Astrocyte (in vitro differentiated cells and primary cell): ENCODE data around the gene ALOX12B. TPM values are rescaled to one million over a fixed set of nuclear protein-coding genes. Genes with fewer than 3 reads are reported as not detected.
"Not testable (repeated sequence)": the region's sequence is repeated elsewhere in the genome, so short reads cannot be mapped to it uniquely, and the experiment has no call there.

Experiments
- DNase-seq: peaks from one replicate; pipeline ENCODE4 v3.0.0-alpha.2; 2010; ENCODE audit warnings: low read depth
- FAIRE-seq: peaks from 2 replicates; lab custom pipeline; 2011; peaks lifted over from hg19 to GRCh38; lab: Jason Lieb, UNC
- H2AFZ ChIP-seq: 2 replicates; pipeline ENCODE4 v1.6.0; 2012; ENCODE audit warnings: low read depth, low read length, inconsistent platforms
- H3K27ac ChIP-seq: 2 replicates; pipeline ENCODE4 v1.5.1; 2011; ENCODE audit warnings: low read depth, low read length, inconsistent platforms
- H3K27me3 ChIP-seq: 2 replicates; pipeline ENCODE4 v1.6.0; 2011; ENCODE audit warnings: low read length, inconsistent platforms; ENCODE audit not compliant: insufficient read depth
- H3K36me3 ChIP-seq: 2 replicates; pipeline ENCODE4 v1.5.1; 2011; ENCODE audit warnings: low read length, inconsistent platforms; ENCODE audit not compliant: insufficient read depth
- H3K4me1 ChIP-seq: 2 replicates; pipeline ENCODE4 v1.5.1; 2011; ENCODE audit warnings: low read length, inconsistent platforms; ENCODE audit not compliant: insufficient read depth
- H3K4me2 ChIP-seq: 2 replicates; pipeline ENCODE4 v1.6.0; 2012; ENCODE audit warnings: low read length, inconsistent platforms
- H3K4me3 ChIP-seq: 2 replicates; pipeline ENCODE4 v1.5.1; 2011; ENCODE audit warnings: low read depth, mild to moderate bottlenecking, low read length, inconsistent platforms; ENCODE audit not compliant: insufficient read depth
- H3K79me2 ChIP-seq: 2 replicates; pipeline ENCODE4 v1.6.0; 2012; ENCODE audit warnings: mild to moderate bottlenecking, low read length, inconsistent platforms; ENCODE audit not compliant: insufficient read depth
- H3K9ac ChIP-seq: 2 replicates; pipeline ENCODE4 v1.6.0; 2012; ENCODE audit warnings: mild to moderate bottlenecking, low read length, inconsistent platforms
- H3K9me3 ChIP-seq: 2 replicates; pipeline ENCODE4 v1.5.1; 2012; ENCODE audit warnings: low read depth, mild to moderate bottlenecking, low read length, inconsistent platforms; ENCODE audit not compliant: insufficient read depth
- H4K20me1 ChIP-seq: 2 replicates; pipeline ENCODE4 v1.6.0; 2012; ENCODE audit warnings: low read length, inconsistent platforms; ENCODE audit not compliant: insufficient read depth
- H3K27ac Mint-ChIP-seq: one replicate; pipeline ENCODE4 v1.8.0; 2021; ENCODE audit warnings: mild to moderate bottlenecking, mixed read lengths; ENCODE audit not compliant: unreplicated experiment
- H3K27me3 Mint-ChIP-seq: one replicate; pipeline ENCODE4 v1.8.0; 2021; ENCODE audit warnings: low read depth, mixed read lengths; ENCODE audit not compliant: unreplicated experiment
- H3K36me3 Mint-ChIP-seq: one replicate; pipeline ENCODE4 v1.8.0; 2021; ENCODE audit warnings: low read depth, mixed read lengths; ENCODE audit not compliant: unreplicated experiment
- H3K4me1 Mint-ChIP-seq: one replicate; pipeline ENCODE4 v1.8.0; 2021; ENCODE audit warnings: low read depth, mixed read lengths; ENCODE audit not compliant: unreplicated experiment
- H3K4me3 Mint-ChIP-seq: one replicate; pipeline ENCODE4 v1.8.0; 2021; ENCODE audit warnings: mild to moderate bottlenecking, moderate library complexity, mixed read lengths; ENCODE audit not compliant: unreplicated experiment
- H3K9me3 Mint-ChIP-seq: one replicate; pipeline ENCODE4 v1.8.0; 2021; ENCODE audit warnings: mild to moderate bottlenecking, mixed read lengths; ENCODE audit not compliant: unreplicated experiment
- CTCF ChIP-seq: IDR thresholded peaks from 2 replicates; pipeline ENCODE4 v1.5.1; 2011; ENCODE audit warnings: low read depth, mild to moderate bottlenecking, inconsistent platforms, low read length, moderate library complexity; ENCODE audit not compliant: insufficient read depth
- EZH2 ChIP-seq: IDR thresholded peaks from 2 replicates; pipeline ENCODE4 v1.6.1; 2012; ENCODE audit warnings: mild to moderate bottlenecking, low read length, inconsistent platforms; ENCODE audit not compliant: insufficient read depth
- total RNA-seq: library from RNA; stranded (reverse); gene quantifications from 2 replicates; pipeline ENCODE4 v1.2.1, GENCODE V29; 2021

Gene ALOX12B
- total RNA-seq, 1 donor from 2014 or later, result not detected

DNA sequence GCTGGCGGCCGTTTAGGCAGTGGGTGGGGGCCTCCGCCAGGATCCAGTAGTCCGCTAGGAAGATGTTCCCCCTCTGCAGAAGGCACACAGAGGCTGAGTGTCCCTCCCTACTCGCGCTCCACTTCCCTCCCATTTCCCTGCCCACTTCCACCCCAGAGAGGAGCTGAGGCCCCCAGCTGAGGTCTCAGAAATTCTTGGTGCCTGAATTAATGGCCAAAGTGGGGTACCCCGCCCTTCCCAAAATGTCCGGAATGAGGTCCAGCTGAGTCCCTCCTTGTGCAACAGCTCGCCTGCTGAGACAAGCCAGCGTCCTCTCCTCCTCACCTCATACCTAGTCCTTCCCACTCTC, 22.9 kb upstream of the ALOX12B start:
- no peaks in the 10 kb centered on the region for H3K36me3 Mint-ChIP-seq
- DNase-seq (no peak), FAIRE-seq (no peak)
- peaks cover 76% of the 10 kb centered on the region for H3K27me3 Mint-ChIP-seq
- Histone ChIP-seq H4K20me1 (no peaks in the 10 kb centered on the region), H3K4me3 (no peak overlapping the region), H3K4me2 (peak overlapping the region; percentile 46), H3K4me1 (peaks cover 6% of the 10 kb centered on the region), H3K27ac (no peak overlapping the region), H3K9me3 (no peaks in the 10 kb centered on the region), H3K27me3 (peaks cover 45% of the 10 kb centered on the region), H3K9ac (no peak overlapping the region), H2AFZ (no peak overlapping the region), H3K36me3 (no peaks in the 10 kb centered on the region), H3K79me2 (no peaks in the 10 kb centered on the region)
- peaks cover 2% of the 10 kb centered on the region for H3K9me3 Mint-ChIP-seq
- no peak overlapping the region for H3K4me3 Mint-ChIP-seq
- H3K4me1 Mint-ChIP-seq, result peaks cover 4% of the 10 kb centered on the region
- TF ChIP-seq EZH2 (no peak), CTCF (no peak)
- H3K27ac Mint-ChIP-seq, result no peak overlapping the region

DNA sequence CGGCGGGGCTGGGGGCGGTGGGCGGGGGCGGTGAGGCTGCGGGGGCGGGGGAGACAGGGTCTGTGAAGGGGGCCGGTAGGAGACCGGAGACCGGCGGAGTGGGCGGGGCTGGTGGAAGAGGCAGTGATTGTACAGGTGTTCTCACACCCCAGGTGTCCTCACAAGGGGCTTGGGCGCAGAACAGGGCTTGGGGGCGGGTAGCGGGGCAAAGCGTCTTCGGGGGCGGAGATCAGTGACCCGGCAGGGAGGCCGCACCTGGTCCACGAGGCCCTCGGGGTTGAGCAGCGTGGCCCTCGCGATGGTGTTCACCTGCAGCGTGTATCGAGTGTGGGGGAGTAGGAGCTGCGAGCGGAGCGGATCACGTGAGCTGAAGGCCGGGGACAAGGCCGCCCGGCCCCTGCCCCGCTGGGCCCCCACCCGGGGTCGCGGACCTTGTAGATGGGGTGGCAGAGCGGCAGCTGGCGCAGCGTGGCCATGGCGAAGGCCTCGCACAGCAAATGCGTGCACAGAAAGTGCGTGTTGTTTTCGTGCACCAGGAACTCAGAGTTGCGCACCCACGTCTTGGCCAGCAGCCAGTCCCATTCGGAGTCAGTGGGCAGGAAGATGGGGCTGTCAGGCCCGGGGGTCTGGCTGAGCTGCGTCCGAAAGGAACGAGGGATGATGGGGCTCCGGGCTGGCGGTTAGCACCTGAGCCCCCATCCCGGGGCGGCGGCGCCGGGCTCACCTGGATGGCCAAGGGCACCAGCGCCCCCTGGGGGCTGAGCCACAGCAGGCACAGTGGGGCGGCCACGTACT, 22.3 kb upstream of the ALOX12B start:
- Histone ChIP-seq H3K79me2 (no peaks in the 10 kb centered on the region), H3K27ac (no peak overlapping the region), H3K9me3 (no peaks in the 10 kb centered on the region), H3K36me3 (no peaks in the 10 kb centered on the region), H3K9ac (no peak overlapping the region), H3K4me2 (peak overlapping the region; percentile 46), H3K27me3 (peaks cover 39% of the 10 kb centered on the region), H3K4me3 (peak overlapping the region; percentile 10), H2AFZ (peak overlapping the region; percentile 34), H4K20me1 (no peaks in the 10 kb centered on the region), H3K4me1 (peaks cover 6% of the 10 kb centered on the region)
- TF ChIP-seq EZH2 (peak; percentile 57), CTCF (peak; percentile 44)
- Mint-ChIP-seq H3K4me1 (peaks cover 4% of the 10 kb centered on the region), H3K4me3 (no peak overlapping the region), H3K27me3 (peaks cover 76% of the 10 kb centered on the region), H3K27ac (no peak overlapping the region), H3K36me3 (no peaks in the 10 kb centered on the region), H3K9me3 (peaks cover 2% of the 10 kb centered on the region)
- no peak for FAIRE-seq
- no peak for DNase-seq

- TF ChIP-seq CTCF (no peak), EZH2 (no peak)
- no peak overlapping the region for H3K27ac ChIP-seq
- H3K4me3 ChIP-seq, result no peak overlapping the region
- H3K4me3 Mint-ChIP-seq, result no peak overlapping the region
- no peaks in the 10 kb centered on the region for H3K79me2 ChIP-seq
- H3K9me3 Mint-ChIP-seq, result peaks cover 4% of the 10 kb centered on the region
- DNase-seq, result no peak
- no peak overlapping the region for H2AFZ ChIP-seq
- H3K27me3 ChIP-seq, result peaks cover 37% of the 10 kb centered on the region
- no peak for FAIRE-seq
- peaks cover 4% of the 10 kb centered on the region for H3K4me1 Mint-ChIP-seq
- no peaks in the 10 kb centered on the region for H4K20me1 ChIP-seq
- no peaks in the 10 kb centered on the region for H3K9me3 ChIP-seq
- no peak overlapping the region for H3K9ac ChIP-seq
- no peaks in the 10 kb centered on the region for H3K36me3 ChIP-seq
- no peak overlapping the region for H3K4me2 ChIP-seq
- no peak overlapping the region for H3K27ac Mint-ChIP-seq
- peaks cover 69% of the 10 kb centered on the region for H3K27me3 Mint-ChIP-seq
- H3K36me3 Mint-ChIP-seq, result no peaks in the 10 kb centered on the region
- peaks cover 6% of the 10 kb centered on the region for H3K4me1 ChIP-seq
Observed at GRCh38 chr17:8108972-8109660, 21.6 kb upstream of the ALOX12B start.

DNA sequence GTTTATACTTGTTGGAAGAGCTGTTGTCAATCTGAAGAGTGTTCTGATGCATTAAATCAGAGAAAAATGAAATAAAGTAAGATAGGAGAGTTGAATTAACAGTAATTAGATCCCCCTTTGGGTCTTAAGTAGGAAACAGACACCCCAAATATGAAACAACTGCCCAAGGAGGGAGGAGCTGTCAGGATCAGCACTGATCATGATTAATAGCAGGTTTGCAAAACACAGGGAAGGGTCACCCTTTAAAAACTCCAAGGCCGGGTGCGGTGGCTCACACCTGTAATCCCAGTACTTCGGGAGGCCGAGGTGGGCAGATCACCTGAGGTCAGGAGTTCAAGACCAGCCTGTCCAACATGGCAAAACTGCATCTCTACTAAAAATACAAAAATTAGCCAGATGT, 19.5 kb upstream of the ALOX12B start:
- not testable (repeated sequence) for H3K4me1 Mint-ChIP-seq, H2AFZ ChIP-seq, H3K36me3 ChIP-seq, H3K79me2 ChIP-seq, H3K4me2 ChIP-seq, H3K4me1 ChIP-seq, H3K4me3 ChIP-seq, H3K36me3 Mint-ChIP-seq, H3K27ac Mint-ChIP-seq, H3K9me3 ChIP-seq, H3K4me3 Mint-ChIP-seq, H4K20me1 ChIP-seq, H3K9ac ChIP-seq, H3K9me3 Mint-ChIP-seq, FAIRE-seq, H3K27ac ChIP-seq, DNase-seq
- peaks cover 30% of the 10 kb centered on the region for H3K27me3 ChIP-seq
- H3K27me3 Mint-ChIP-seq, result peaks cover 58% of the 10 kb centered on the region
